GM12864 (cell line): ENCODE measurements around the gene PRR33.

ENCODE experiments used
- DNase-seq: peaks from one replicate; pipeline ENCODE4 v3.0.0-alpha.2; 2011; ENCODE audit warnings: low read depth
- H3K4me3 ChIP-seq: 2 replicates; pipeline ENCODE4 v1.5.1; 2011; ENCODE audit warnings: mild to moderate bottlenecking, low read depth, low read length, control low read depth
- TF ChIP-seq, protein P1 (sequence below): IDR thresholded peaks from 2 replicates; pipeline ENCODE4 v1.5.1; 2011; ENCODE audit warnings: low read depth, mild to moderate bottlenecking, moderate library complexity, low read length, control low read depth, inconsistent platforms; ENCODE audit errors: missing control alignments

PRR33 gene

DNA sequence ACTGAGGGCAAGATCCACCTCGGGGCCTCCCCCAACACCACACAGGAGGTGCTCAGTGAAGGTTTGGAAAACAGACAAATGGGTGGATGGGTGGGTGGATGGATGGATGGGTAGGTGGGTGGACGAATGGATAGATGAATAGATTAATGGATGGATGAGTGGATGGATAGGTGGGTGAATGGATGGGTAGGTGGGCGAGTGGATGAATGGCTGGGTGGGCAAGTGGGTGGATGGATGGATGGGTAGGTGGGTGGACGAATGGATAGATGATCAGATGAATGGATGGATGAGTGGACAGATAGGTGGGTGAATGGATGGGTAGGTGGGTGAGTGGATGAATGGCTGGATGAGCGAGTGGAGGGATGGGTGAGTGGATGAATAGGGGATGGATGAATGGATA, 863 bp upstream of the PRR33 start:
- H3K4me3 ChIP-seq: no peak overlapping the region
- TF ChIP-seq, protein P1, sequence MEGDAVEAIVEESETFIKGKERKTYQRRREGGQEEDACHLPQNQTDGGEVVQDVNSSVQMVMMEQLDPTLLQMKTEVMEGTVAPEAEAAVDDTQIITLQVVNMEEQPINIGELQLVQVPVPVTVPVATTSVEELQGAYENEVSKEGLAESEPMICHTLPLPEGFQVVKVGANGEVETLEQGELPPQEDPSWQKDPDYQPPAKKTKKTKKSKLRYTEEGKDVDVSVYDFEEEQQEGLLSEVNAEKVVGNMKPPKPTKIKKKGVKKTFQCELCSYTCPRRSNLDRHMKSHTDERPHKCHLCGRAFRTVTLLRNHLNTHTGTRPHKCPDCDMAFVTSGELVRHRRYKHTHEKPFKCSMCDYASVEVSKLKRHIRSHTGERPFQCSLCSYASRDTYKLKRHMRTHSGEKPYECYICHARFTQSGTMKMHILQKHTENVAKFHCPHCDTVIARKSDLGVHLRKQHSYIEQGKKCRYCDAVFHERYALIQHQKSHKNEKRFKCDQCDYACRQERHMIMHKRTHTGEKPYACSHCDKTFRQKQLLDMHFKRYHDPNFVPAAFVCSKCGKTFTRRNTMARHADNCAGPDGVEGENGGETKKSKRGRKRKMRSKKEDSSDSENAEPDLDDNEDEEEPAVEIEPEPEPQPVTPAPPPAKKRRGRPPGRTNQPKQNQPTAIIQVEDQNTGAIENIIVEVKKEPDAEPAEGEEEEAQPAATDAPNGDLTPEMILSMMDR: no peak
- no peak for DNase-seq

DNA sequence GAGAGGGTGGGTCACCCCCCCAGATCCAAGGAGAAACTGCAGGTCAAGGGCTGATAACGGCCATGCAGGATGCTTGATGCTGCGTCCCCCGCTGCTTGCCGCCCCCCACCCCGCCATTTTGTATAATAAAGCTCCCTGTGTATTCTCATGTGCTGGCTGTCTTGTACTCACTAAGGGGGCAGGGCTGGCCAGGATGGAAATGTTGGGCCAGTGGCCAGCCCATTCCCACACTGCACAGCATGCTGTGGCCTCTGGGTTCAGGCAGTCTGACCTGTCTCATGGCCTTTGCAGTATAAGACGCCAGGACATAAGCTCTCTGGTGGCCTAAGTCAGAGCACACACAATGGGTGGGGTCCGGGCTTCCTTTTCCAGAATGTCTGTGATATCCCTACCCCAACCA, 421 bp upstream of the PRR33 start:
- no peak overlapping the region for H3K4me3 ChIP-seq
- TF ChIP-seq, protein P1: no peak
- no peak for DNase-seq

DNA sequence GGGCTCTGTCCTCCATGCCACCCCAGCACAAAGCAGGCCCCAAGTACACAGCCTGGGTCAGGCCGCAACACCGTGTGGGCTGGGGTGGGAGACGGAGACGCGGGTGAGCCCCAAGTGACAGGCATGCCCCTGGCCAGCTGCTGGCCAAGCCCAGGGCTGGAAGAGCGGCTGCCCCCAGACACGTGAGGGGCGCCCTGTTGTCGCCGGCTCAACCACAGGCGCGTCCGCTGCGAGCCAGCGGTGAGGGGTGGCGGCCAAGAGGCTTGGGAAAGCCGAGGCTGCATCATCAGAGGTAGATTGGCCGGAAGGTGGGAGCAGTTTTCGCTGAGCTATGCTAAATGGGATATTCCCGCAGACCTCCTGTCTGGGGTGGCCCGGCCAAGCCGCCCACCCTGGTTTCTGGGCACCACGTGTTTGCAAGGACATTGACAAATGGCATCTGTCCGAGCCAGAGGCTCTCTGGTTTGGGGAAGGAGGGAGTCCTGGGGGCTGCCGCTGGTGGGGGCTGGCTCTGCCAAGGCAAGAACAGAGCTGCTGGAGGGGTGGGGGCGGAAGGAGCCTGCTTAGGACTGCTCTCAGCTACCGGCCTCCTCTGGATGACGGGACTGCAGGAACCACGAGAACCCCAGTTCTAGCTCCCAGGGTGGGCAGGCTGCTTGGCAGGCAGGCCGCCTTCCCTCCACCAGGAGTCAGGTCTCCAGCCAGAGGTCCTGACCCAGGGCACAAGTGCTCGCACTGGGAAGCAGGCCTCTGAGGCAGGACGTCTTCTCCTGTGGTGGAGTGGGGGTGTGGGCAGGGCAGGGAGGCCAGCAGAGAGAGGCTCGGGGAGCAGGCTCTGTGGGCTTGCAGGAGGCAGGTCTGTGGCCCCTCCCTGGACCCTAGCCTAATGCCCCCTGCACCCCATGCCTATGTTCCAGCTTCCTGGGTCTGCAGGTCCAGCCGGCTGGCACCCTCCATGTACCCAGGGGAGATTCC, 552 bp downstream of the PRR33 start:
- no peak for DNase-seq
- no peak overlapping the region for H3K4me3 ChIP-seq
- TF ChIP-seq, protein P1: no peak

DNA sequence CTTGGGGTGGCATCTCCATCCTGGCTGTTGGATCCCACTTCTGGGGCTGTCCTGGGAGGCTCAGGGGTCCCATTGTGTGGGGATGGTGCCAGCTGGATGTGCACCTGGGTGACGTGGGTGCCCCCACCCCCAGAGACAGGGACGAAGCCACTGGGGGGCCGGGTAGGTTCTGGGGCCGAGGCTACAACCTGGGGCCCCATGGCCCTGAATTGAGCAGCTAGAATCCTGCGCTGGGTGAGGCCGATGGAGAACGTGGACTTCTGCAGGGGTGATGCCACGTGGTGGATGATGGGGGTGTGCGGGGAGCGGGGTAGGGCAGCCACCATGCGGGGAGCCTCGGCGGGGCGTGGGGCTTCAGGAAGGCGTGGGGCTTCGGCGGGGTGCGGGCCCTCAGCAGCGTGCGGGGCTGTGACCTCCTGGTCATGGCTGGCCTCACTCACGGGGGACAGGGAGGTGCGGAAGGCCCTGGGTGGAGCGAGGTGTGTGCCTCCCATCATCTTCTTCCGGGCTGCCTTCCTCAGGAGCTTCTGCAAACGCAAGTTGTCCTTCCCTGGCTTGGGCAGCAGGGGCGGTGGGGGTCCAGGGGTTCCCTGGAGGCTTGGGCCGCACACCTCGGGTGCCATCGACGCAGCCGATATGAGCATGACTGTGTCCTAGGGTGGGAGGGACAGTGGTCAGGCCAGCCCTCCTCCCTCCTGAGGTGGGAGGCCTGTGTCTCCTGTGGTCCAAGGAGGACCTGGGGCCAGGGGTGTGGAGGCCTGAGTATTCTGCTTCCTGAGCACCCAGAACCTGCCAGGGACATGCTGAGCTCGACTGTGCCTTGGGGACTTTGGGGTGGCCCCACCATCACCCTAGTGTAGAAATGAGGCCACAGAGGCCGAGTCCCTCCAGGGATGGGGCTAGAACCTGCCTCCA, 1.5 kb downstream of the PRR33 start:
- no peak for DNase-seq
- no peak overlapping the region for H3K4me3 ChIP-seq
- TF ChIP-seq, protein P1: no peak

- TF ChIP-seq, protein P1: no peak
- H3K4me3 ChIP-seq: no peak overlapping the region
- no peak for DNase-seq
Observed at GRCh38 chr11:1889224-1889930, 2.3 kb downstream of the PRR33 start.

GRCh38 chr11:1888811-1889210, 2.9 kb downstream of the PRR33 start:
- no peak for DNase-seq
- H3K4me3 ChIP-seq: no peak overlapping the region
- TF ChIP-seq, protein P1: no peak
